Measurements from ENCODE around the gene BHLHE23.

- TF ChIP-seq GATA2 (IDR thresholded peaks at IDR 0.05; ENCODE audit: low read depth, low read length), result no peak
- no peak for TF ChIP-seq GATA3 (IDR thresholded peaks at IDR 0.05; ENCODE audit: low read depth, low read length)
Measured at GRCh38 chr20:62986257-62986800, 20.4 kb downstream of the BHLHE23 start.
